ENCODE results near the gene ABHD17C. TPM values are rescaled to one million over a fixed set of nuclear protein-coding genes. Genes with fewer than 3 reads are reported as not detected.

ABHD17C gene
- total RNA-seq, 2 donors from 2014 or later: 20.9 to 21.5 TPM

GRCh38 chr15:80709542-80709941 lies 14.4 kb downstream of the ABHD17C start:
- H3K27ac Mint-ChIP-seq: no peak overlapping the region
- 91 to 95% methylated on average over 4 to 6 of the region's 6 CpGs for WGBS, 2 experiments (ENCODE audit: insufficient coverage in 1 of 2, insufficient read length in 1 of 2)
- H3K4me1 ChIP-seq (ENCODE audit: control insufficient read depth, insufficient read depth, low read length): no peaks in the 10 kb centered on the region
- H3K4me3 ChIP-seq (ENCODE audit: low read length): no peak overlapping the region
- H3K9me3 Mint-ChIP-seq: no peaks in the 10 kb centered on the region
- no peaks in the 10 kb centered on the region for H3K27me3 Mint-ChIP-seq (ENCODE audit: insufficient read depth)
- peaks cover 3% of the 10 kb centered on the region for H3K36me3 Mint-ChIP-seq (ENCODE audit: low read depth)
- no peak overlapping the region for H3K4me3 Mint-ChIP-seq
- no peaks in the 10 kb centered on the region for H3K9me3 ChIP-seq (ENCODE audit: control insufficient read depth, low read length)
- DNase-seq: no peak
- peaks cover 29% of the 10 kb centered on the region for H3K4me1 Mint-ChIP-seq
- no peak for TF ChIP-seq CTCF (conservative IDR thresholded peaks at IDR 0.05)
- no peaks in the 10 kb centered on the region for H3K36me3 ChIP-seq (ENCODE audit: control insufficient read depth, insufficient read depth, low read length)
- no peaks in the 10 kb centered on the region for H3K27me3 ChIP-seq (ENCODE audit: control insufficient read depth, insufficient read depth, low read length, poor library complexity, severe bottlenecking)
- no peak overlapping the region for H3K27ac ChIP-seq (ENCODE audit: low read depth, low read length)
- no peak overlapping the region for H3K9ac ChIP-seq (ENCODE audit: extremely low read depth, low read length, poor library complexity, severe bottlenecking)

DNA sequence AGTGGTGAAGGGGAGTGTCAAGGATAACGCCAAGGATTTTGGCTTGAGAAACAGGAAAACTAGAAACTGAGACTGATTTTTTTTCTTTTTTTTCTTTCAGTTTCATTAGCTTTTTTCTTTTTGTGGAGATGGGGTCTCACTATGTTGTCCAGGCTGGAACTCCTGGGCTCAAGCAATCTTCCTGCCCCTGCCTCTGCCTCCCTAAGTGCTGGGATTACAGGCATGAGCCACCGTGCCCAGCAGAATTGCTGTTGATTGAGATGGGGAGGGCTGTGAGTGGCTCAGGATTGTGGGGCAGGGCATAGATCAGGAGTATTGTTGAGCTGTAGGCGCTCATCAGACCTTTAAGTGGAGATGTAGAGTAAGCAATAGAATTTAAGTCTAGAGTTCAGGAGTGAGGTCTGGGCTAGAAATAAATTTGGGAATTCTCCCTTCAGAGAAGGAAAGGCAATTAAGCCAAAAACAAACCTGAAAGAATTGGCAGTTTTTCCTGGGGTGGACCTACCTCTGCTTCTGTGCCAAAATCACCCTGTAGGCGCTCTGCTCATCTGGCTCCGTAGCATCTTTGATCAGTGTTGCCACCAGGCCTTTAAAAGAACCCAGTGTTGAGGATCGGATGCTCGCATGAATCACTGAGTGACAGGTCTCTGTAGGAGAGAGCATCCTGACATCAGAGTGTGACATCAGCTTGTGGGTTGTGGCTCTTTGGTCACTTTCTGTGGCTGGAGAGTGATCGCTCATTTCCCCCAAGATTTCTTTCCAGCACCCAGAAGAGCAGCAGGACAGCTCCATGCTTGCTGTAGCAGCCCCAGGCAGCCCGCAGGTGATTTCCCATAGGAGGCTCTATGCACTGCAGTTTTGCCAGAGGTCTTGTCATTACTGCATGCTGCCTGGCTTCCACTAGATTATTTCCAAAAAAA lies 15.8 kb downstream of the ABHD17C start:
- Histone ChIP-seq H3K9ac (ENCODE audit: extremely low read depth, low read length, poor library complexity, severe bottlenecking) (no peak overlapping the region), H3K27ac (ENCODE audit: low read depth, low read length) (no peak overlapping the region), H3K4me3 (ENCODE audit: low read length) (no peak overlapping the region), H3K27me3 (ENCODE audit: control insufficient read depth, insufficient read depth, low read length, poor library complexity, severe bottlenecking) (no peaks in the 10 kb centered on the region), H3K36me3 (ENCODE audit: control insufficient read depth, insufficient read depth, low read length) (no peaks in the 10 kb centered on the region), H3K4me1 (ENCODE audit: control insufficient read depth, insufficient read depth, low read length) (no peaks in the 10 kb centered on the region), H3K9me3 (ENCODE audit: control insufficient read depth, low read length) (no peaks in the 10 kb centered on the region)
- peaks cover 23% of the 10 kb centered on the region for H3K4me1 Mint-ChIP-seq
- no peaks in the 10 kb centered on the region for H3K9me3 Mint-ChIP-seq
- no peak for DNase-seq
- TF ChIP-seq CTCF (conservative IDR thresholded peaks at IDR 0.05): no peak
- 93 to 94% methylated on average over 5 to 9 of the region's 9 CpGs for WGBS, 2 experiments (ENCODE audit: insufficient coverage in 1 of 2, insufficient read length in 1 of 2)
- no peaks in the 10 kb centered on the region for H3K36me3 Mint-ChIP-seq (ENCODE audit: low read depth)
- H3K27me3 Mint-ChIP-seq (ENCODE audit: insufficient read depth): no peaks in the 10 kb centered on the region
- no peak overlapping the region for H3K4me3 Mint-ChIP-seq
- H3K27ac Mint-ChIP-seq: no peak overlapping the region

GRCh38 chr15:80711886-80712285 lies 16.8 kb downstream of the ABHD17C start:
- no peak overlapping the region for H3K27ac ChIP-seq (ENCODE audit: low read depth, low read length)
- H3K36me3 ChIP-seq (ENCODE audit: control insufficient read depth, insufficient read depth, low read length): no peaks in the 10 kb centered on the region
- no peak overlapping the region for H3K27ac Mint-ChIP-seq
- no peaks in the 10 kb centered on the region for H3K9me3 ChIP-seq (ENCODE audit: control insufficient read depth, low read length)
- no peaks in the 10 kb centered on the region for H3K36me3 Mint-ChIP-seq (ENCODE audit: low read depth)
- WGBS, 2 experiments (ENCODE audit: insufficient coverage in 1 of 2, insufficient read length in 1 of 2): 90 to 95% methylated on average over 4 to 6 of the region's 6 CpGs
- H3K27me3 ChIP-seq (ENCODE audit: control insufficient read depth, insufficient read depth, low read length, poor library complexity, severe bottlenecking): no peaks in the 10 kb centered on the region
- H3K9me3 Mint-ChIP-seq: no peaks in the 10 kb centered on the region
- no peak overlapping the region for H3K9ac ChIP-seq (ENCODE audit: extremely low read depth, low read length, poor library complexity, severe bottlenecking)
- no peaks in the 10 kb centered on the region for H3K27me3 Mint-ChIP-seq (ENCODE audit: insufficient read depth)
- no peak for DNase-seq
- H3K4me3 ChIP-seq (ENCODE audit: low read length): no peak overlapping the region
- no peaks in the 10 kb centered on the region for H3K4me1 ChIP-seq (ENCODE audit: control insufficient read depth, insufficient read depth, low read length)
- no peak for TF ChIP-seq CTCF (conservative IDR thresholded peaks at IDR 0.05)
- H3K4me1 Mint-ChIP-seq: peaks cover 18% of the 10 kb centered on the region
- H3K4me3 Mint-ChIP-seq: no peak overlapping the region
